Suprapubic skin (tissue), 4 donors: ENCODE measurements around the gene COMT. TPM values are rescaled to one million over a fixed set of nuclear protein-coding genes. Genes with fewer than 3 reads are reported as not detected.

Experiments
- DNase-seq, 2 donors: peaks; one replicate each; pipeline ENCODE4 v3.0.0-alpha.2; 2019; ENCODE audit warnings: low spot score in 2 of 2
- H3K27ac ChIP-seq: fragments of 200-600 bp; sonication (generic); one replicate; pipeline ENCODE4 v1.5.1; 2019
- H3K27me3 ChIP-seq: fragments of 200-600 bp; sonication (generic); one replicate; pipeline ENCODE4 v1.5.1; 2019
- H3K36me3 ChIP-seq: fragments of 200-600 bp; sonication (generic); one replicate; pipeline ENCODE4 v1.5.1; 2019
- H3K4me1 ChIP-seq: fragments of 200-600 bp; sonication (generic); one replicate; pipeline ENCODE4 v1.5.1; 2019
- H3K4me3 ChIP-seq: fragments of 200-600 bp; sonication (generic); one replicate; pipeline ENCODE4 v1.5.1; 2019; ENCODE audit warnings: mild to moderate bottlenecking
- H3K9me3 ChIP-seq: fragments of 200-600 bp; sonication (generic); one replicate; pipeline ENCODE4 v1.5.1; 2019
- EP300 ChIP-seq: sonication (generic); formaldehyde crosslinking; IDR thresholded peaks from one replicate; pipeline ENCODE4 v1.6.1; 2017; ENCODE audit warnings: antibody characterized with exemption
- POLR2A ChIP-seq, 2 donors: fragments of 450-650 bp; IDR thresholded peaks; one replicate each; pipeline ENCODE4 v1.6.1; 2017; ENCODE audit warnings: antibody characterized with exemption in 2 of 2, mild to moderate bottlenecking in 2 of 2, moderate library complexity in 2 of 2
- POLR2AphosphoS5 ChIP-seq, 3 donors: sonication (generic); formaldehyde crosslinking; IDR thresholded peaks; one replicate each; pipeline ENCODE4 v1.6.1; 2017; ENCODE audit warnings: antibody characterized with exemption in 3 of 3
- WGBS: methylation state at CpG from one replicate; pipeline ENCODE4 v1.1.5; 2018; 5-methylcytosine and 5-hydroxymethylcytosine counted together
- total RNA-seq, 4 donors: library from RNA; depleted of rRNA; stranded (reverse); fragments of >200 nt; gene quantifications; one replicate each; pipeline ENCODE4 v1.1.0, GENCODE V29; 2016
- TF ChIP-seq, protein P1 (sequence below), 2 donors: fragments of 200-600 bp in 1 of 2; fragments of 450-650 bp in 1 of 2; sonication (generic) in 1 of 2; IDR thresholded peaks; one replicate each; pipeline ENCODE4 v1.5.1; 2016 to 2019; ENCODE audit warnings: antibody characterized with exemption in 2 of 2, mild to moderate bottlenecking in 1 of 2, moderate library complexity in 1 of 2

The COMT gene
- total RNA-seq: 100 to 1,000 TPM; 206 to 293 (median 246) TPM

DNA sequence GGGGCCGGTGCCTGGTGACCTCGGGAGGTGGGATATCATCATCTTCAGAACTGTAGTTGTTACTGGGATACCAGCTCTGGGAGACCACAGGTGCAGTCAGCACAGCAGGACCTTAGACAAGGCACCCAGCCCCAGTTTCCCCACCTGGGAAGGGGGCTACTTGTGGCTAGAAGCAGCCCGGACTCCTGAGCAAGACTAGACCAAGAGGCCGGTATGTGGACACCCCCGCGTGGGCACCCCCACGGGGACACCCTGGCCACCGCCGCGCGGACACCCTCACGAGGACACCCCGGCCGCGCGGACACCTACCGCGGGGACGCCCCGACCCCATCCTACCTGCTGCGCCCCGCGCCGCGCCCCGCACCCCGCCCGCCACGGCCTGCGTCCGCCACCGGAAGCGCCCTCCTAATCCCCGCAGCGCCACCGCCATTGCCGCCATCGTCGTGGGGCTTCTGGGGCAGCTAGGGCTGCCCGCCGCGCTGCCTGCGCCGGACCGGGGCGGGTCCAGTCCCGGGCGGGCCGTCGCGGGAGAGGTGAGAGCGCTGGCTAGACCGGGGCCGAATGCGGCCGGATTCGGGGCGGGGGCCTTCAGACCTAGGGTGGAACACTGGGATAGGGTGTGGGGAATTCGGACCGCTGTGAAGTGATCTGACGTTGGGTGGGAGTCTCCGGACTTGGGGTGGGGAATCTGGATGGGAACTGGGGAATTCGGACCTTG is at the start of gene COMT, which contains the start of gene TXNRD2:
COMT (plus strand) TSS at position 408 of the 718 bp plus-strand sequence. CDS start 20,755 bp downstream, outside the sequence.
TXNRD2 (minus strand) TSS at position 454 of the 718 bp plus-strand sequence; CDS start at position 439, 15 bp downstream.
- Histone ChIP-seq H3K4me3 (peak within 1 kb of the TSS; percentile 70), H3K9me3 (no peaks in the 10 kb centered on the region), H3K4me1 (peaks cover 35% of the 10 kb centered on the region), H3K27ac (peak within 1 kb of the TSS; percentile 95), H3K36me3 (no peaks in the 10 kb centered on the region), H3K27me3 (no peaks in the 10 kb centered on the region)
- peak in 1 of 2 donors; percentile 80 for DNase-seq
- TF ChIP-seq POLR2A (IDR thresholded peaks at IDR 0.05) (peak in 1 of 2 donors; percentile 63), POLR2AphosphoS5 (IDR thresholded peaks at IDR 0.05) (peak in 2 of 3 donors; percentile 21 to 63)
- TF ChIP-seq, protein P1, sequence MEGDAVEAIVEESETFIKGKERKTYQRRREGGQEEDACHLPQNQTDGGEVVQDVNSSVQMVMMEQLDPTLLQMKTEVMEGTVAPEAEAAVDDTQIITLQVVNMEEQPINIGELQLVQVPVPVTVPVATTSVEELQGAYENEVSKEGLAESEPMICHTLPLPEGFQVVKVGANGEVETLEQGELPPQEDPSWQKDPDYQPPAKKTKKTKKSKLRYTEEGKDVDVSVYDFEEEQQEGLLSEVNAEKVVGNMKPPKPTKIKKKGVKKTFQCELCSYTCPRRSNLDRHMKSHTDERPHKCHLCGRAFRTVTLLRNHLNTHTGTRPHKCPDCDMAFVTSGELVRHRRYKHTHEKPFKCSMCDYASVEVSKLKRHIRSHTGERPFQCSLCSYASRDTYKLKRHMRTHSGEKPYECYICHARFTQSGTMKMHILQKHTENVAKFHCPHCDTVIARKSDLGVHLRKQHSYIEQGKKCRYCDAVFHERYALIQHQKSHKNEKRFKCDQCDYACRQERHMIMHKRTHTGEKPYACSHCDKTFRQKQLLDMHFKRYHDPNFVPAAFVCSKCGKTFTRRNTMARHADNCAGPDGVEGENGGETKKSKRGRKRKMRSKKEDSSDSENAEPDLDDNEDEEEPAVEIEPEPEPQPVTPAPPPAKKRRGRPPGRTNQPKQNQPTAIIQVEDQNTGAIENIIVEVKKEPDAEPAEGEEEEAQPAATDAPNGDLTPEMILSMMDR (IDR thresholded peaks at IDR 0.05): no peak
- under 1% methylated on average over 20 of the region's 63 CpGs for WGBS

DNA sequence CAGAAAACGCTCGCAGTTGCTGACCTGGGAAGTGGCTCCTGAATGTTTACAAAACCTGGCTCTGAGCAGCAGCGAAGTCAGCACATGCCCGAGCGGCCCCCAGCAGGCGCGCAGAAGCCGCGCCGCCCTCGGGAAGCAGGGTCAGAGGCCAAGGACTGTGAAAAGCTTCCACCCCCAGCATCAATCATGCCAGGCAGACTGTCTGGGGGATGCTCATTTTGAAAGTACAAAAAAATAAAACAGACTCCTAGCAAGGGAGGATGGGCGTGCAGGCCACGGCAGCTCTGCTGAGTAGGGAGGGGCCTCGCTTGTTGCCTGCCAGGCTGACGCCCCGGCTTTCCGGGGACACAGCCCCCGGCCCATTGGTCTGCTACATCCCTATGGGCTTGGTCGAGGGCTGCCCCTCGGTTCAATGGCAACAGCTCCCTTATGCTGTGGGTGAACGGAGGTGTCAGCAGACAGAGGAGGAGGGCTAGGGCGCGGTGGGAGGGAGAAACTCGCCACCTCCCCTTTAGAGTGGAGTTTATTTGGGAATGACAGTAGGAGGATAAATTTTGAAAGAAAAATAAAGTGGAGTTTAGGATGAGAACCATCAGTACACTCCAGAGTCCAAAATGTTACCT is 49.2 kb upstream of the COMT start:
- Histone ChIP-seq H3K27ac (no peak overlapping the region), H3K9me3 (no peaks in the 10 kb centered on the region), H3K27me3 (no peaks in the 10 kb centered on the region), H3K36me3 (peaks cover 24% of the 10 kb centered on the region), H3K4me3 (no peak overlapping the region), H3K4me1 (peaks cover 42% of the 10 kb centered on the region)
- WGBS: 46% methylated on average over 18 of the region's 24 CpGs
- TF ChIP-seq POLR2A (IDR thresholded peaks at IDR 0.05): no peak
- TF ChIP-seq POLR2AphosphoS5 (IDR thresholded peaks at IDR 0.05): no peak
- TF ChIP-seq EP300: no peak
- DNase-seq: no peak

DNA sequence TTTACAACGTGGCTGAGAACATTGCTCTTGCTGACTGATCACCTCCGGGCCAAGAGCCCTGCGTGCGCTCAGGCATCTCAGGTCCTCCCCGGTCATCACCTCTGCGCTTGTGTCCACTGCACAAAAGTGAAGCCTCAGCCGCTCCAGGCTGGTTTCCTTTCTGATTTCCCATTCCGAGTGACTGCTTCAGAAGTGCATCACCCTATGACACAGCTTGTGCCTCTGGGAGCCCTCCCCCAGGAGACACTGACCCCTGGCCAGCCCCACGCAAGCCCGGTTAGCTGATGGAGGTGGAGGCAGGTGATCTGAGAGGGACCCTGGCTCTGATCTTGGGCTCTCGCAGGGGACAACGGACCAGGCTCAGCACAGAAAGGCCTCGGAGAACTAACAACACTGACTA is 48.6 kb upstream of the COMT start:
- H3K4me1 ChIP-seq: peaks cover 37% of the 10 kb centered on the region
- H3K36me3 ChIP-seq: peaks cover 29% of the 10 kb centered on the region
- no peak for DNase-seq
- WGBS: 79% methylated on average over 11 of the region's 13 CpGs
- no peaks in the 10 kb centered on the region for H3K9me3 ChIP-seq
- no peaks in the 10 kb centered on the region for H3K27me3 ChIP-seq
- H3K4me3 ChIP-seq: no peak overlapping the region
- TF ChIP-seq, protein P1 (IDR thresholded peaks at IDR 0.05): no peak
- no peak for TF ChIP-seq POLR2AphosphoS5 (IDR thresholded peaks at IDR 0.05)
- no peak for TF ChIP-seq POLR2A (IDR thresholded peaks at IDR 0.05)
- TF ChIP-seq EP300: no peak
- H3K27ac ChIP-seq: no peak overlapping the region

GRCh38 chr22:19893363-19893762 is 48.2 kb upstream of the COMT start:
- Histone ChIP-seq H3K4me1 (peaks cover 33% of the 10 kb centered on the region), H3K36me3 (peaks cover 33% of the 10 kb centered on the region), H3K27me3 (no peaks in the 10 kb centered on the region), H3K4me3 (no peak overlapping the region), H3K9me3 (no peaks in the 10 kb centered on the region), H3K27ac (no peak overlapping the region)
- TF ChIP-seq POLR2AphosphoS5 (IDR thresholded peaks at IDR 0.05): no peak
- no peak for TF ChIP-seq POLR2A (IDR thresholded peaks at IDR 0.05)
- TF ChIP-seq, protein P1 (IDR thresholded peaks at IDR 0.05): no peak
- TF ChIP-seq EP300: no peak
- 98% methylated on average over 9 of the region's 15 CpGs for WGBS
- DNase-seq: no peak

- H3K9me3 ChIP-seq: no peaks in the 10 kb centered on the region
- no peak overlapping the region for H3K27ac ChIP-seq
- H3K36me3 ChIP-seq: peaks cover 41% of the 10 kb centered on the region
- no peaks in the 10 kb centered on the region for H3K27me3 ChIP-seq
- no peak for DNase-seq
- WGBS: 91% methylated on average over 8 of the region's 23 CpGs
- H3K4me3 ChIP-seq: no peak overlapping the region
- TF ChIP-seq, protein P1 (IDR thresholded peaks at IDR 0.05): no peak
- peaks cover 24% of the 10 kb centered on the region for H3K4me1 ChIP-seq
These were observed 46.3 kb upstream of the COMT start for GRCh38 chr22:19895160-19895849.
